Nephron progenitor cell (in vitro differentiated cells): Measurements from ENCODE around the gene LY6G5C.

Source experiments
- DNase-seq: peaks from one replicate; pipeline ENCODE4 v3.0.0; 2021
- H3K27ac Mint-ChIP-seq: 2 replicates; pipeline ENCODE4 v1.8.0; 2021; ENCODE audit warnings: mild to moderate bottlenecking, moderate library complexity, mixed read lengths
- H3K27me3 Mint-ChIP-seq: 2 replicates; pipeline ENCODE4 v1.8.0; 2021; ENCODE audit warnings: mild to moderate bottlenecking, low read depth, mixed read lengths; ENCODE audit not compliant: poor library complexity
- H3K36me3 Mint-ChIP-seq: 2 replicates; pipeline ENCODE4 v1.8.0; 2021; ENCODE audit warnings: low read depth, mixed read lengths
- H3K4me1 Mint-ChIP-seq: 2 replicates; pipeline ENCODE4 v1.8.0; 2021; ENCODE audit warnings: mixed read lengths
- H3K4me3 Mint-ChIP-seq: 2 replicates; pipeline ENCODE4 v1.8.0; 2021; ENCODE audit warnings: mild to moderate bottlenecking, moderate library complexity, mixed read lengths
- H3K9me3 Mint-ChIP-seq: 2 replicates; pipeline ENCODE4 v1.8.0; 2021; ENCODE audit warnings: mild to moderate bottlenecking, moderate library complexity, mixed read lengths
- CTCF ChIP-seq: fragments of 200-600 bp; sonication (generic); IDR thresholded peaks from 2 replicates; pipeline ENCODE4 v1.5.0; 2021; ENCODE audit warnings: antibody characterized with exemption

Gene LY6G5C

DNA sequence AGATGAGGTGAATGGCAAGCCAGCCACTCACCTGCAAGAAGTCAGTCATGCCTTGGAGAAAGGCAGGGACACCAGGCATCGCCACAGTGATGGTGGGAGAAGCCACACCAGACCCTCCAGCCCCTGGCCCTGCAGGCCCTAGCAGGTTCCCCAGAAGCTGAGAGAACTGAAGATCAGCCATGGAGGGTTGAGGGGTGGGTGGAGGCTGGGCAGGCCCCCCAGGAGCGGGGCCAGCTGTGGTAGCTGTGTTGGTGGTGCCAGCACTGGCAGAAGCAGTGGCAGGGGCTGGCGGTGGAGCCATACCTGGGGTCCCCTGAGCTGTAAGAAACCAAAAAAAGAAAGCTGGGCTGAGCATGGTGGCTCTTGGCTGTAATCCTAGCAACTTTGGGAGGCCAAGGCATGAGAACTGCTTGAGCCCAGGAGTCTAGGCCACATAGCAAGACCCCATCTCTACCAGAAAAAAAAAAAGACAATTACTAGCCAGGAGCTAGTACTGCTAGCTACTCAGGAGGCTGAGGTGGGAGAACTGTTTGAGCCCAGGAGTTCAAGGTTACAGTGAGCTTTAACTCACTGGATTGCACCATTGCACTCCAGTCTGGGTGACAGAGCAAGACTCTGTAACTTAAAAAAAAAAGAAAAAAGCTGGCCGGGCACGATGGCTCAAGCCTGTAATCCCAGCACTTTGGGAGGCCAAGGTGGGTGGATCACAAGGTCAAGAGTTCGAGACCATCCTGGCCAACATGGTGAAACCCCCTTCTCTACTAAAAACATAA lies 37.9 kb downstream of the LY6G5C start:
- Mint-ChIP-seq H3K27ac (no peak overlapping the region), H3K4me3 (no peak overlapping the region), H3K27me3 (no peaks in the 10 kb centered on the region), H3K4me1 (no peaks in the 10 kb centered on the region), H3K36me3 (peaks cover 64% of the 10 kb centered on the region), H3K9me3 (no peaks in the 10 kb centered on the region)
- no peak for DNase-seq
- no peak for TF ChIP-seq CTCF

- no peaks in the 10 kb centered on the region for H3K4me1 Mint-ChIP-seq
- no peak for TF ChIP-seq CTCF
- peak overlapping the region; percentile 82 for H3K27ac Mint-ChIP-seq
- no peak for DNase-seq
- H3K4me3 Mint-ChIP-seq = no peak overlapping the region
- no peaks in the 10 kb centered on the region for H3K27me3 Mint-ChIP-seq
- no peaks in the 10 kb centered on the region for H3K9me3 Mint-ChIP-seq
- H3K36me3 Mint-ChIP-seq = peaks cover 62% of the 10 kb centered on the region
Observed at GRCh38 chr6:31641370-31641769, 39.5 kb downstream of the LY6G5C start.

- Mint-ChIP-seq H3K27me3 (no peaks in the 10 kb centered on the region), H3K4me1 (no peaks in the 10 kb centered on the region), H3K4me3 (no peak overlapping the region), H3K36me3 (peaks cover 62% of the 10 kb centered on the region), H3K9me3 (no peaks in the 10 kb centered on the region), H3K27ac (peak overlapping the region; percentile 40)
- no peak for TF ChIP-seq CTCF
- no peak for DNase-seq
Observed at GRCh38 chr6:31640612-31641011, 40.3 kb downstream of the LY6G5C start.

DNA sequence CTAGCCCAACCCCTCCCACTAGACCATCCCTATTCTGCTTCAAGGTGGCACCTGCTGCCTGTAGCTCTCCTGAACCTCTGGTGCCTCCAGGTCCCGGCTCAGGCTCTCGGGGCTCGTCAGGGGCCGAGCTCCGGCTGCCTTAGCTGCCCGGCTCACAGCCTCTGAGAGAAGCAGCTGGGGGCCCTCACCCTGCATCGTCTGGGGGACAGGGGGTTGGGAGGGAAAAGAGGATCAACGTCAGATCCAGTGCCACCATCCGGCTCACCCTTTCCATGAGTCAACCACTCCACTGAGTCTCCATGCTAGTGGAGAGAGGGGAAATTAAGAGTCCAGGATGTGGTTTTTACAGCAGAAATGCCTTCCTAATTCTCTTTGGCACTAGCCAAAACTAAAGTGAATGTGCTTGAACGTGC lies 41.4 kb downstream of the LY6G5C start:
- peaks cover 59% of the 10 kb centered on the region for H3K36me3 Mint-ChIP-seq
- H3K4me3 Mint-ChIP-seq = no peak overlapping the region
- TF ChIP-seq CTCF = no peak
- H3K9me3 Mint-ChIP-seq = no peaks in the 10 kb centered on the region
- H3K27me3 Mint-ChIP-seq = peaks cover 3% of the 10 kb centered on the region
- DNase-seq = no peak
- H3K4me1 Mint-ChIP-seq = no peaks in the 10 kb centered on the region
- peak overlapping the region; percentile 83 for H3K27ac Mint-ChIP-seq

DNA sequence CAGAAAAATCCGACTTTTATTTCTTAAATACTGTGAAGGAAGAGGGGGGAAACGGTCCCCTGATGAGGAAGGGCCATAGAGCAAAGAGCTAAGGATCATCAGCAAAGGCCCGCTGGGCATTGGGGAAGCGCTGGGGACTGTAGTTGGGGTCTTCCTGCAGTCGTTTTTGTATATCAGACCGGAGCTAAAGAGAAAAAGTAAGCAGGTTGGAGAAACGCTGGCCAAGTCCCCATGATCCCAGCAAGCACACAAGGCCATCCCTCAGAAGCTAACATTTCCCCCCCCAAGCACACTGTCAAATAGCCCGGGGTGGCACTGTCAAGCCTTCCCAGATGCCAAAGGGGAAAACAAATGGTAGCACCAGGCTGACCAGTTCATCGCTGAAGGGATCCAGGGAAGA lies 41.8 kb downstream of the LY6G5C start:
- Mint-ChIP-seq H3K27ac (peak overlapping the region; percentile 86), H3K4me1 (peaks cover 2% of the 10 kb centered on the region), H3K27me3 (peaks cover 3% of the 10 kb centered on the region), H3K36me3 (peaks cover 60% of the 10 kb centered on the region), H3K4me3 (no peak overlapping the region), H3K9me3 (no peaks in the 10 kb centered on the region)
- DNase-seq = no peak
- TF ChIP-seq CTCF = no peak
